Measurements from ENCODE around the gene IMPACT.

IMPACT gene

DNA sequence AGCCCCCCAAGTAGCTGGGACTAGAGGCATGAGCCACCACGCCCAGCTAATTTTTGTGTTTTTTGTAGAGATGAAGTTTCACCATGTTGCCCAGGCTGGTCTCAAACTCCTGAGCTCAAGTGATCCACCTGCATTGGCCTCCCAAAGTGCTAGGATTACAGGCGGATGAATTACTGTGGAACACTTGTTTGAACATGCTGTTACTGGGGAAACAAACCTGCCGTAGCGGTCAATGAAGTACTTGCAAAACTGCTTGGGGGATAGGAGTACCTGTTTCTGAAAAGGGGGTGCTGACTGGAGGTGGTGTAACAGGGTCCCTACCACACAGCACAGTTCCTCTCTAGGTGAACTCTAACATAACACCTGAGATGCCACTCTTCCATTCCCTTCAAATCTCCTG lies 5.9 kb upstream of the IMPACT start:
- DNase-seq (ENCODE audit: low spot score) (no peak), FAIRE-seq (no peak)

DNA sequence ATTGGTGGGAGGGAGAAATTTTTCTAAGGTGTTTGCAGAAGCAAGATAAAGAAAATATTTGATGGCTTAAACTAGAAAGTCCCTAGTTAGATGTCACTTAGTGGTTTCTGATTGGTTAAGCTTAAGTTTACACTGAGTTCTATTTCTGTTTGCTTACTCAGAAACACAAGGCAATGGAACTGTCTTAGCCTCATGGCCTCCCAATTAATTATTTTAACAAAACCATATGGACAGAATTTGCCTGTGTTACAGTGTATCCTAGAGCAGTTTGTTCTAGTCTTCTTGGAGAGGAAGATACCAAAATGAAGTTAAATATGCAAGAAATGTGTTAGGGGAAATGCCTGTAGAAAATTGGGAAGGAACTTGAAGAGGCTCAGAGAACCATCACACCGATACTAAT lies 4.6 kb upstream of the IMPACT start:
- DNase-seq (ENCODE audit: low spot score) (no peak), FAIRE-seq (no peak)

- FAIRE-seq = no peak
These were observed 435 bp upstream of the IMPACT start for GRCh38 chr18:24426073-24426397.

GRCh38 chr18:24427484-24427883 lies 1.0 kb downstream of the IMPACT start:
- no peak for FAIRE-seq
- DNase-seq (ENCODE audit: low spot score) = no peak

More at GRCh38 chr18:24426073-24426397, 435 bp upstream of the IMPACT start:
- no peak for DNase-seq (ENCODE audit: low spot score)

GRCh38 chr18:24428709-24429108 lies 2.2 kb downstream of the IMPACT start:
- DNase-seq (ENCODE audit: low spot score) = no peak
- FAIRE-seq = no peak

GRCh38 chr18:24429188-24429587 lies 2.7 kb downstream of the IMPACT start:
- DNase-seq (ENCODE audit: low spot score) (no peak), FAIRE-seq (no peak)

GRCh38 chr18:24432618-24433017 lies 6.1 kb downstream of the IMPACT start:
- no peak for FAIRE-seq
- no peak for DNase-seq (ENCODE audit: low spot score)

DNA sequence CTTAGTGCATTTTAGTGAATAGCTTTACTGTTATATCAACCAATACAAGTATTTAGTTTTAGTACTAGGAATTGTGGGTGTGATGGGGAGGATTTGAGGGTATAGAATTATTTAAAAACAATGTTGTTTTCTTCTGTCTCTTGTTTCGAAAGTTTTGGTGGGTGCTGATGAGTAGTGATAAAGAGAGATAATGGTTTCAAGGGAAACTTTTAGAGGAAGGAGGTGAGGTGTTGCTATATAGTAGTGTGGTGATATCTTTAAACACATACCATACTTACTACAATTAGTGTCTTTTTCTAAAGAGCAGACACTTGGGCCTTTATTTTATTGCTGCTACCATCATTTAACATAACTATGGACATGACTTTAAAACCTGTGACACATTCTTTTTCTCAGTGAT lies 10.5 kb downstream of the IMPACT start:
- DNase-seq (ENCODE audit: low spot score) (no peak), FAIRE-seq (no peak)

- FAIRE-seq = no peak
These were observed 17.4 kb downstream of the IMPACT start for GRCh38 chr18:24443870-24444269.

GRCh38 chr18:24446453-24446852 lies 20.0 kb downstream of the IMPACT start:
- DNase-seq (ENCODE audit: low spot score) (no peak), FAIRE-seq (no peak)

More at GRCh38 chr18:24443870-24444269, 17.4 kb downstream of the IMPACT start:
- no peak for DNase-seq (ENCODE audit: low spot score)

- DNase-seq (ENCODE audit: low spot score) = no peak
These were observed 20.6 kb downstream of the IMPACT start for GRCh38 chr18:24446953-24447538.

DNA sequence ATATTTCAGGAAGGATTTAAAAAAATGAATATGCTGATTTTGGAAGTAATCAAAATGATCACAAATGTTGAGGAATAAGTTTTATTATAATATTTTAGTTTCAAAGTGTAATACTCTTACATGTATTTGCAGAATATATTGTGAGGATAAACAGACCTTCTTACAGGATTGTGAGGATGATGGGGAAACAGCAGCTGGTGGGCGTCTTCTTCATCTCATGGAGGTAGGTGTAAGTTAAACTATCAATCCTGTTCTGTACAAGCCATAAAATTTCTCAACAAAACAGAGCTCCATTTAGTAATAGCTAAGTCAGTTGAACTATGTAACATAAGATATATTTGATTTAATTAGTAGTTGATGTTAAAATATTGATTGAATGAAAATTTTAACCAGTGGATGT lies 21.5 kb downstream of the IMPACT start:
- FAIRE-seq (no peak), DNase-seq (ENCODE audit: low spot score) (no peak)

More at GRCh38 chr18:24446953-24447538, 20.6 kb downstream of the IMPACT start:
- FAIRE-seq = no peak

DNA sequence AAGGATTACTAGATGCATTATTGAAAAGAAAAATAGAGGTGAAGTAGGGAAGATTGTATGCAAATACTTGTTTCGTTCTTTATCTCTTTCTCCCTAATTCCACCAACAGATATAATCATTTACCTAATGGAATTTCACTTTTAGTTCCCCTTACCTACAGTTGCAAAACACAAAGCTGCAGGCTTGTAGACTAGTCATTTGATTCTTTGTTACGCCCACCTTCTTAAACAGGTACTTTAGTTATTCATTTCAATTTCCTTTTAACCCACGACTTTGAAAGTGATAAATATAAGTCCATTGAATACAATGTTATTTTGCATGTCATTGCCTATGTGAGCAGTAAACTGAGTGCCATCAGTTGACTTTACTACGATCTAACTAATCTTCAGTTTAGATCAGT lies 30.1 kb downstream of the IMPACT start:
- DNase-seq (ENCODE audit: low spot score) = no peak
- FAIRE-seq = no peak

DNA sequence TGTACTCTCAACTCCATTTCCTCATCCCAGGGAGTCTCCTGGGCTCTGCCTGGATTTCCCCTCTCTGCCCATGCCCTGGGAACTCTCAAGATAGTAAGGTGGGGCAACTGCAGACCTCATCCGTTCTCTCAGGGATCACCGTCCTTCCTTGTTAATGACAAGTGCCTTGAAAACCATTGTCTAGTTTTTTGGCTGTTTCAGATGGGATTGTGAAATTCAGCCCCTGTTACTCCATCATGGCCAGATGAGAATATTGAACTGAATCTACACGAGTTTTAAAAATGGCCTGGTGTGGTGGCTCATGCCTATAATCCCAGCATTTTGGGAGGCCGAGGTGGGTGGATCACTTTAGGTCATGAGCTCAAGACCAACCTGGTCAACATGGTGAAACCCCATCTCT lies 33.3 kb downstream of the IMPACT start:
- DNase-seq (ENCODE audit: low spot score) = no peak

GRCh38 chr18:24460388-24460787 lies 33.9 kb downstream of the IMPACT start, which contains the start of gene HRH4:
Gene HRH4 (plus strand): TSS chr18:24460637. CDS start chr18:24460729, 92 bp downstream.
- FAIRE-seq (no peak), DNase-seq (ENCODE audit: low spot score) (no peak)

More for the DNA sequence above, 33.3 kb downstream of the IMPACT start:
- FAIRE-seq = no peak

DNA sequence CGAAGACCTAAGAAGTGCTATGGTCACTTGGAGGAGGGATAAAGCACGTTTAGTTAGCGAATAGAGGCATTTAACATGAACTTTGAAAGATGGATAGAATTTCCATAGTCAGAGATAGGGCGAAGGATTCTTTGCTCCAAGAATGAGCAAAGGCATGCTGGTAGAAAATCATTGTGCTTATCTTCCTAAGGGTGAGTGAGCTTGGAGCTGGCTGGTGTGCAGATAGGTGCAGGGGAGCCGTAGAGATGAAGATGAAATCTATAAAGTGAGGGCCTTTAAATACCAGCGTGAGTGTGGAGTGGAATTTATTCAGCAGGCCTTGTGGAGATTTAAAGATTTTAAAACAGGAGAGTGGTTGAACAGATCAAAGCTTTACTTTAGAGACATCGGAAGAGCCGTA lies 35.5 kb downstream of the IMPACT start:
- DNase-seq (ENCODE audit: low spot score) (no peak), FAIRE-seq (no peak)

DNA sequence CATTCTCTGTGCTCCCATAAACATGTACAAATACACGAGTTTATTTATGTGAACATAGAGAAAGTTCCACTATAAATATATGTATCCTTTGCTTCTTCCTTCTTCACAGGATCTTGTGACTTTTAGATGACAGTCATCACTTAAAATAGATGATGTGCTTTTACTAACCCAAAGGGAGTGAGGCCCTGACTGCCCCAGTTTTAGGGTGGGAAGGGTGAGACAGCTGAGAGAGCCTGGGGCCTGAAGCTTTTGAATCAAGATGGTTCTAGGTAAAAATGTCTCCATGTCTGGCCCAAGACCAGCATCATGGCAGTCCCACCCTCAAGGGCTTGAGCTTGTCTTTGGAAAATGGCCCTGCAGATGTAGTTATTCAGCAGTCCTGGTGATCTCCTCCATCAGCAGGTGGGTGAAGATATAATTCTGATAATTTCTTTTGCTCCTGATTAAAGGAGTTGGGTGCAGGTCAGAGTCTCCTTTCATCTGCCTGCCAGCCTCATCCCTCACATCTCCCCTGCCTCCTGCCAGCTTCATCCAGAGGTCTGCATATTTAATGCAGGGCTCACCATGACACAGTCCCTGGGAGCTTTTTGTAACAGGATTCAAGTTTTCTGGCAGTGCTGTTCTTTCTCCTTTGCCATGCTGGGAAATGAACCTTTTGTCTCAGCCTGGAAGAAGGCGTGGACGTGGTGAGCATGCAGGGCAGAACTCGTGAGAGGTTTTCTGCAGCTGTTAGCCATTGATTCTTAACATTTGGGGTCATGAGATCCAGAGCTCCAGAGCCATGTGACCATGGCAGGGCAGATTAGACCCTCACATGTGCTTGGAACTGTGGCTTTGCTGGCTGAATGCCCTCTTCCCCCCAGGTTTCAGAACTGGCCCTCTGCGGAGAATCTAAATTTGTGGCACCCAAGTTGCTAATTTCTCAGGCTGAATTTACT lies 36.6 kb downstream of the IMPACT start:
- DNase-seq (ENCODE audit: low spot score) = no peak
- no peak for FAIRE-seq

DNA sequence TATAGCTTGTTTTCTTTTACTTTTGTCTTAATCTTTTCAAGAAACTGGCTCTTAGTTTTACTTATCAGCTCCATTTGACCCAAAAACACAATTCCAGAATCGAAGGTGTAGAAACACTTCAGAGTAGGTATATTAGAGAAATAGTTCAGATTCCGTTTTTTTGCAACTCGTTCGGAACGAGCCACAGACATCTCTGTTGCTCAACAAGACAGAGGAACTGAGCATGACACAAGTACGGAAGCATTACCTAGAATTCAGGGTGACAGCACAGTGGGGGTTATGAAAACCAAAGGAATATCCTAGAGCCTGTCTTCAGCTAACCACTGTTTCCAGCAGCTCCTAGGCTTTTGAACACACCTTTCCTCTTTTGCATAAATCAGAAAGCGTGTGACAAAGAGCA lies 39.0 kb downstream of the IMPACT start:
- no peak for FAIRE-seq

DNA sequence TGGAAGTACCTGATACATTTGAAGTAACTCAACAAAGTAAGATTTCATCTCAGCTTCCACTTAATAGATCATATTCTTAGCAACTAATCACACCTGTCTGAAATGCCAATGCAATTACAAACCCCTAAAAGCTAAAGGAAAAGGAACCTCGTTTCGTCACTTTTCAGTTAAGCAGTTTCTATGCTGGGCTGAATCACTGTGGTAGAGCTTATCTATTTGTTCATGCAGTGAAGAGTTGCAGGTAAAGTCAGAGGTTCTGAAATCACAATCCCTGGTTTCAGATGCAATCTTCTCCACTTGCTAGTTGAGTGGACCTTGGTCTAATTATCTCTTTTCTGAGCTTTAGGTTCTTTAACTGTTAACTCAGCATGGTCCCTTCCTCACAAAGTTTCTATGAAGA lies 40.3 kb downstream of the IMPACT start:
- FAIRE-seq = no peak
- DNase-seq (ENCODE audit: low spot score) = no peak

More for the DNA sequence above, 39.0 kb downstream of the IMPACT start:
- no peak for DNase-seq (ENCODE audit: low spot score)

DNA sequence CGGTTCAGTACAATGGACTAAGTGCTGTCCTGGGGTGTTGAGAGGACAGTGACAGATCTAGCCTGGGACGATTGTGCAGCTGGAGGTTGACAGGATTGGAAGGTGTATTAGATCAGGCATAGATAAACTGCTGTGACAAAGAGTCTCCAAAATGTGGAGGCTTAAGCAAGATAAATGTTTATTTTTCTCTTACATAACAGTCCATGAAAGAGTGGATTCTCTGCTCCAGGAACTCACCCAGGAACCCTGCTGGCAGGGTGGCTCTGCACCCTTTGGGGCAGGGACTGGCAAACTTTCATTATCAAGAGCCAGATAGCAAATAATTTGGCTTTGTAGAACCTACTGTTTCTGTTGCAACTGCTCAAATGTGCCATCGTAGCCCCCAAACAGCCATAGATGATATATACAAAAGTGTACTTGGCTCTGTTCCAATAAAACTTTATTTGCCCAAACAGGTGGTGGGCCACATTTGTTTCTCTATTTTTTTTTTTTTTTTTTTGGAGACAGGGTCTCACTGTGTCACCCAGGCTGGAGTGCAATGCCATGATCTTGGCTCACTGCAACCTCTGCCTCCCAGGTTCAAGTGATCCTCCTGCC lies 43.6 kb downstream of the IMPACT start:
- FAIRE-seq (no peak), DNase-seq (ENCODE audit: low spot score) (no peak)

GRCh38 chr18:24470805-24471204 lies 44.3 kb downstream of the IMPACT start:
- no peak for FAIRE-seq

GRCh38 chr18:24472591-24472990 lies 46.1 kb downstream of the IMPACT start:
- no peak for DNase-seq (ENCODE audit: low spot score)
- FAIRE-seq = no peak

More at GRCh38 chr18:24470805-24471204, 44.3 kb downstream of the IMPACT start:
- DNase-seq (ENCODE audit: low spot score) = no peak
